HPDE6-E6E7 (cell line): Measurements from ENCODE around the gene PRICKLE4.
A peak's percentile ranks its signal among the peaks of the same experiment; 100 is the strongest.
"Not testable (repeated sequence)": the region's sequence is repeated elsewhere in the genome, so short reads cannot be mapped to it uniquely, and the experiment has no call there.

ENCODE experiments used
- DNase-seq: peaks from one replicate; pipeline ENCODE4 v3.0.0; 2011; ENCODE audit warnings: missing footprints; ENCODE audit errors: extremely low spot score

Gene PRICKLE4

DNA sequence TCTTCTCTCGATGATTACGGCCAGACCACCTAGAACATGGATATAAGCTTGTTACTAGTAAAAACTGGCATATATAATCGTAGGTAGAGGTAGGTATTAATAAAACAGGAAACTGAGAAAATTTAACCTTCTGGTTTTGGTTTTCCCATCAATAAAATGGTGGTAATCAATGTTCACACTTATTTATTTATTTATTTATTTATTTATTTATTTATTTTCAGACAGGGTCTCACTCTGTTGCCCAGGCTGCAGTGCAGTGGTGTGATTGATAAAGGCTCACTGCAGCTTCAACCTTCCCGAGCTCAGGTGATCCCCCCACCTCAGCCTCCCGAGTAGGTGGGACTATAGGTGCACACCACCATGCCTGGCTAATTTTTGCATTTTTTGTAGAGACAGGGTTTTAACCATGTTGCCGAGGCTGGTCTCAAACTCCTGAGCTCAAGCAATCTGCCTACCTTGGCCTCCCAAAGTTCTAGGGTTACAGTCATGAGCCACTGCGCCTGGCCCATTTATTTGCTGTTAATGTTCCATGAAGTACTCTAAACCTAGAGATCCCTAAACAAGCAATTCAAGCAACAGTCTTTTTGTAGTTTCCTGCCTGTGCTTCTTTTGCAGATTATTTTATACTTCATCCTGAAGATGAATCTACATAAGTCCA lies 18.4 kb downstream of the PRICKLE4 start:
- no peak for DNase-seq

DNA sequence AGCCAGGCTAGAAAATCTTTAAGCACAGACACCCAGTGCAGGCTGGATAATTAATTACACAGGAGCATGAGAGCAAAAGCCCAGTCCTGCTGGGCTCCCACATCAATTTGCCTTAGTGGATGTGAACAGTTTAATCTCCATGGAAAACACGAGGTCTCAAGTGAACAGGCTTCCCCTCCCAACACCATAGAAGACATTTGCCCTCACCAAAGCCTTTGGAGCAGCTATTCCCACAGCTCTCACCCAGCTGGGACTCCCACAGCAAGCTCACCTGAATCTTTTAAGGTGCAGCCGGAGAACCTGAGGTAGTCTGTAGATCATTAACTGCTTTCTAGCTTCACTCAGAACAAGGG lies 19.0 kb downstream of the PRICKLE4 start:
- DNase-seq = no peak

DNA sequence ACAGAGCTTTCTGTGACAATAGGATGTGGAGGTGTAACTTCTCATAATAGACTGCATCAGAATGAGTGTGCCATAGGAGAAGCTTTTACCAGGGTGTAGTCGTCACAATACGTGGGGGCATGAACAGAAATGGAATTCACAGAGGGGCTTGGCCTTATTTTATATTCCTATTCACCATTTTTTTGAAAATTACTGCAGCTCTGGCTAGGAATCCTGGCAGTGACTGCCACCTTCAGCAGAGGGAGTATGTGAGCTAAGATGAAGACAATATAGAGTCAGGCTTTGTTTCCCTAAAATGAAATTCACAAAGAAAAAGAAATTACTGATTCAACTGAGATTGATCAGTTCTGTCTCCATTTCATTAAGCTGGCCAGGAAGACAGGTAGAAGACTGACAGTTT lies 20.8 kb downstream of the PRICKLE4 start:
- no peak for DNase-seq

DNA sequence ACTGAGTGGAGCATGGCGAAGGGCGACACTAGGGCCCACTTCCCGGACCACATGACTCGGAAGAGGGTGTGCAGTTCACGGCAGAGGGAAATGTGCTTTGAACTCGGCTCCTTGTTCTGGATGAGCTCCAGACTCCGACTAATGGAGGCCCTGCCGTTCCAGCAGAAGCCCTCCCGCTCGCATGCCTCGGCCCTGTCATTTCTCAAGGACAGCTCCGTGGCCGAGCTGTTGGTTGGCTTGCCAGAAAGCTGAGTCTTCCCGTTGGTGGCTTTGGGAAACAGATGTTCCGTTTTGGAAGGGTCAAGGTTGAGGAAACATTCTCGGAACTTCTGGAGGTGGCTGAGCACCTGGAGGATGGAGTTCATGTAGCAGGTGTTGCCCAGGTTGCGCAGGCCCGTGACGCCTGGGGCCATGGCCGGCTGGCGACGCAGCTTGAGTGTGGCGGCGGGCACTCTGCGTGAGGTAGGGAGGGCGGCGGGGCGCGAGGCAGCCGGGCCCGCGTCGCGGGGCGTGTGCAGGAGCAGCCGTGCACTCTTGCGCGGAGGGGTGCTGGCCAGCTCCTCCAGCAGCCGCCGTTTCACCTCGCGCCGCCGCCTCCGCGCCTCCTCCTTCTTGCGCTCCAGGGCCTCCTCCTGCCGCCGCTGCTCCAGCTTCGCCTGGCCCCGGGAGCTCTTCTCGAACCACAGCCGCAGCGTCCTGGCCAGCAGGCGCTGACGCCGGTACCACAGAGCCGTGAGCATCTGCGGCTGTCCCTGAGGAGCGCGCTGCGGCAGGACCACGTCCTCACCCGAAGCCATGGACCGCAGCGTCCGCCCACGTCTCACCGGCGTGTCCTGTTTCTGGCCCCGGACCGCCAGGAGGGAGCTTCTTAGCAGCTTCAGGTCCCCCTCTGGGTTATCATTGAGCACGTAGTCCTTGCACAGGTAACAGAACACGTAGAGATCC lies 25.5 kb downstream of the PRICKLE4 start:
- DNase-seq = no peak

DNA sequence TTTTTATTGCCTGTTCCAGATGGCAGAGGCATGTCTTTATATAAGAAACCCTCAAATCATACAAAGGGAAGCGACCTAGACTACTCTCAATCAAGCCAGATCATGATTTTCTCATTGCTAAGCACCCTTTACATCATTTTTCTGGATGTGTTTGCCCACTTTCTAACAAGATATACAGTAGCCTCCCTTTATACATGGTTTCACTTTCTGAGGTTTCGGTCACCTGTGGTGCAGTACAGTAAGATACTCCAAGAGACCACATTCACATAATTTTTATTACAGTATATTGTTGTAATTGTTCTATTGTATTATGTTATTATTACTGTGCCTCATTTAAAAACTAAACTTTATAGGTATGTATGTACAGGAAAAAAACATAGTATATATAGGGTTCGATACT lies 30.5 kb downstream of the PRICKLE4 start:
- DNase-seq = no peak

DNA sequence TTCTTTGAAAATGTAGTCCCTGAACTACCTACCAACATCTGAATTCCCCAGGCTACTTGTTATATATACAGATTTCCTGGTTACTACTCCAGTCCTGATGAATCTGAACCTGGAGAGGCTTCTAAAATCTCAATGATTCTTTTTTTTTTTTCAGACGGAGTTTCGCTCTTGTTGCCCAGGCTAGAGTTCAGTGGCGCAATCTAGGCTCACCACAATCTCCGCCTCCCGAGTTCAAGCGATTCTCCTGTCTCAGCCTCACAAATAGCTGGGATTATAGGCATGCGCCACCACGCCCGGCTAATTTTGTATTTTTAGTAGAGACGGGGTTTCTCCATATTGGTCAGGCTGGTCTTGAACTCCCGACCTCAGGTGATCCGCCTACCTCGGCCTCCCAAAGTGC lies 31.4 kb downstream of the PRICKLE4 start:
- not testable (repeated sequence) for DNase-seq

DNA sequence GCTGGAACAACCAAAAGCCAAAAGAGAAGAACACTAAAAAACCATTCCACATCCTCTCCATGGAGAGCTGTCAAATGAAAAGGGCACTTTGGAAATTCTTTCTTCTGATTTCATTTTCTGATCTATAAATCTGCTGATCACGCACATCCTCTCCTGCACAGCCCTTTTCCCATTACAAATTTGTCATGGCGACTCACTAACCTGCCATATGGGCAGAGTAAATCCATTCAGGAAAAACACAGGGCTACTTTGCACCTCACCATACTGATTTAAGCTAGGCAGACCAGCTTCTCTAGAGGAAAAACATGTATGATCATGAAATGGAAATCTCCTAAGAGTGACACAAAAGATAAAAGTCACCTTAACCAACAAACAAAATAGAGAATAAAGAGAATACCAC lies 32.9 kb downstream of the PRICKLE4 start:
- DNase-seq = no peak

DNA sequence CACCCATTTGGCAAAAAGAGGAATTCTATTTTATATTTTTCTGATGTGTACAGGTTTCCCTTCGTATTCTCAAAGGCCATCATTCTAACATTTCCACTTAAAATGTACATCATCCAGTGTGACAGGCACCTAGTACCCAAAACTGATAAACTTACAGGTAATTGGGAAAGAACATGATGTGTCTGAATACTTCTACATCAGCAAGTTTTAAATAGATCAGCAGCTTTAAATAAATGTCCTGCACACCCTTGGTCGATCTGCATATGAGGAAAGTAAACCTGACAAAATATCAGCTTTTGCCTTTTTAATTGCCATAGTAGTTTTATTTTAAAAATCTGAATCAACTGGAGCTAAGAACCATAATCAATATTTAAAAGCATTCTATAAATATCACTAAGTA lies 33.4 kb downstream of the PRICKLE4 start:
- DNase-seq = no peak

DNA sequence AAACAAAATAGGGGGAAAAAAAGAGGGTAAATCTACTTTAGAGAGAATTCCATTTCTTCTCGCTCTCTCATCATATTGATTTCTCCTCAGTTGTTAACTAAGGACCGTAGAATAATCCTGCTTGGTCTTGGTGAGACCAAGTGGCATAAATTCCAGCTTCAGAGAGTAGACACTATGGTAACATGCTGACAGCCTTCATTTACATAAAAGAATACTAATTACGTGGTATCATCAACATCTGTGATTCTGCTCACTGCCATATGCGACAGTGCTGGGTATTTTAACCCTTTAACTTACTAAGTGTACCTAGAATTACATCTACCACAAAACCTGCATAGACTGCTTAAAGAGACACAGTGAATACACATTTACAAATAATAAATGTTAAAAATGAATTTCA lies 34.0 kb downstream of the PRICKLE4 start:
- no peak for DNase-seq

DNA sequence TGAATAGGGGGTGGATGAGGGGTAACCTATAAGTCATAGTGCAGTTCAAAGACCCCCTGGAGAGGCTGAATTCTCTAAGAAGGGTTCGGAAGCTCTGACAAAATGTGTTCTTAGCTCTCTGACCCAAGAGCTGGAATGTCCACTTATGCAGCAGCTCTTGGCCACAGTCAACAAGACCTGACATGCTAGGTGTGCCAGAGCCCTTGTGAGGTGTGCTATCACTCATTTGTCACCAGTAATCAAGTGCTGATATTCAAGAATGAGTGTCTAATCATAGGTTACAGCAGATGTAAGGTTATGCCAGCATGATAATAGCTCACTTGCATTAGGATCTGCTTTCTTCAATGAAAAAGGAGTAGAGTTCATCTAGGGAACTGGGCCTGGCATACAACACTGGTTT lies 35.0 kb downstream of the PRICKLE4 start:
- DNase-seq = no peak

DNA sequence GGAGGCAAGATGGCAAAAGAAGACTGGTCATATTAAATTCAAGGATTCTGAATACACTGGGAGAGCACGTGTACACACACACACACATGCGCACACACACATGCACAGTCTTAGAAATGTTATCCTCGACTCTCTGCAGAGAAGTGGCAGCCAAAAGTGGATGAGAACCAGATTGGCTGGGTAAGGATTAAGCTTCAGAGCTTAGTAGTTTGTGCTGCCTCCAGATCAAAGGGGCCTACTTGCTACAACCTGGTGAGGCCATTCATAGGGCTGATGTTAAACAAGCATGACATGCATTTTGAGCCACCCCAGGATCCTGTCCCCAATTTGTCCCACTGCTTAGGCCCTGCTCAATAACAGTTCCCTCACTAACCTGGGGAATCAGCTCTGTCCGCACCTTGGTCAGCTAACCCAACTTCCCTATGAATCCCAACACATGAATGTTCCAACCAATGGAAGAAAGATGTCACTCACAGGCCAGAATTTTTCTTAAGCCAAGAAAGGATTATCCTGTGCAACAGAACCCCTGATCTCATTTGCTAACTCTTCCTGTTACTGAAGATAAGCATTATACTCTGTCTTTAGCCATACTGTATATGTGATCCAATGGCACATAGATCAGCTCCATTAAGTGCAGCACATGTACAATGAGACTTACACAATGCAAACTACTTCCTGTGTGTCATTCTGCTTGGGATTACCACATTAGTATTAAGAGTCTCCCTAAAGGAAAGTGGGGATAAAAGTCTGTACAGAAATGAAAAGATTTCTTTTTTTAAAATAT lies 37.9 kb downstream of the PRICKLE4 start:
- DNase-seq = no peak

DNA sequence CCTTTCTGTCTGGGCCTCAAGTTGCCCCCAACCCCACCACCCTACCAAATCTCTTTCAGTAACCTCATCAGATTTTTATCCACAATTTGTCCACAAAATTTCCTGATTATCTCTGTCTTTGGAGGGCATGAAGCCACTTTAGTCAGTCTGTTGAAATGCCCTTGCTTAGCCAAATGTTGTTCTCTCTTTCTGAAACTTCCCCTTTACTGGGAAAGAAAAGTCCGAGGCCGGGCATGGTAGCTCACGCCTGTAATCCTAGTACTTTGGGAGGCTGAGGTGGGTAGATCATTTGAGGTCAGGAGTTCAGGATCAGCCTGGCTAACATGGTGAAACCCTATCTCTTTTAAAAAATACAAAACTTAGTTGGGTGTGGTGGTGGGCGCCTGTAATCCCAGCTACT lies 40.7 kb downstream of the PRICKLE4 start:
- no peak for DNase-seq

DNA sequence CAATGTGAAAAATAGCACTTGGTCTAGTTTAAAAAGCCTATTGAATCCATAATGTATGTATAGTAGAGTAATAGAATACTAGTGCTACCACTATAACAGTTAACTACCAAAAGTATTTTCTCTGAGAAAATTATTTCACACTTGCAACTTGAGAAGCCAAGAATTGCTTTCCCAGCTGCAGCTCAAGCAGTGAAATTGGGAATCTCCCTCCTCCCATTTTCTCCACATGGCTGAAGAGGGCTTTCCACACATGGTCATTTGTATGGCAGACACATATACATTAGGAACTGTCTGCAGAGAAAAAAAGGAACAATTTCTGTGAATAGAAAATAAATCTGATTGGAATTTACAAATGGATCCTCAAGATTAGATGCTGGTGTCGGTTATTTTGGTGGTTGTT lies 41.4 kb downstream of the PRICKLE4 start:
- DNase-seq = no peak

DNA sequence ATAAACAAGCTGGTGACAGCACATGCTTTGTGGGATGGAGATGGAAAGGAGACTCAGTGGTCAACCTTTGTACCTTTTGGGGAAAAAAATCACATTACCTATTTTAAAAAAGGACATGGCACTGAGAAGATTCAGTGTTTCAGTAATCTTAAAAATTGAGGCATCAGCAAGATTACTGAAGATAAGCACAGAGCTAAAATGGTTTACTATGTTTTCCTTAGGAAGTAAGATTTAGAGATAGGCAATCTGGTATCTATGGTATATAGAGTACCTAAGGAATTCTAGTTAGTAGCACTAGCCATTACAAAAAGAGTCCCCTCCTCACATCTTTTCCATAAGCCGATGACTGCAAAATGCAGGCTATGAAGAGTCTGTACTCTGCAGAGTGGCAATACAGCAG lies 42.6 kb downstream of the PRICKLE4 start:
- DNase-seq = no peak

DNA sequence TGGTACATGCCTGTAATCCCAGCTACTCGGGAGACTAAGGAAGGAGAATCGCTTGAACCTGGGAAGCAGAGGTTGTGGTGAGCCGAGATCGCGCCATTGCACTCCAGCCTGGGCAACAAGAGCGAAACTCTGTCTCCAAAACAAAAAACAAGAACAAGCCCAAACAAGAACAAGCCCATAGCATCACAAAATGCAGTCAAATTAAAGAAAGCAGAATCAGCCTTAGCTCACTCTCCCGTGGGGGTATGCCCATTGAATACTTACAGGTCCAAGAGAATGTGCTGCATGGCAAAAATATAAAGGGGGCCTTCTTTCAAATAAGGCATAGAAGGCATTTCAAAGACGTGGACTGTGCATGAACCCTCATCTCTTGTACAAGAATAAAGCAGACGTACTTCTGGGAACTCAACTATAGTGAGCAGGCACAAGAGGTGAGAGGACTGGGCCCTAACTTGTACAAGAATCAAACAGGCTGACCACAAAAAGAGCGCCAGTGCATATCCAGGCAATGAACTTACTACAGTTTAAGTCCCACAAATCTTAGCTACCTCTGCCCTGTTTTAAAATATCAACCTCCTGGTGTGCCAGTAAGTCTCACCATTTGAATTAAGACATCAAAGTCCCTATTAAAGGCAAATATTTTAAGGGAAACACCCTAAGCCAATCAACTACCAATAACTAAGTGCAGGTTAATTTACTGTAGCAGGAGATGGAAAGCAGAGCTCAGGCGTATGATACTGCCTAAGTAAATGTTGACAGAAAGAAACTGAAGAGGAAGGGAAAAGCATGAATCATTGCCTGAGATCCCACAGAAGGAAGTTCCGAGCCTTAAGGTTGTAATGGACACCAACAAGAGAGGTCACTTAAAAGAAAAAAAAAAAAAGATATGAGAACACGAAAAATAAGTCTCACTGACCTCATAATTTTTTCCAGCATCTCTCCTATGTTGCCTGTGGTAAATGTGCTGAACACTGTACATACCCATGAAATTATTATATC lies 44.3 kb downstream of the PRICKLE4 start:
- DNase-seq = peak; percentile 82

DNA sequence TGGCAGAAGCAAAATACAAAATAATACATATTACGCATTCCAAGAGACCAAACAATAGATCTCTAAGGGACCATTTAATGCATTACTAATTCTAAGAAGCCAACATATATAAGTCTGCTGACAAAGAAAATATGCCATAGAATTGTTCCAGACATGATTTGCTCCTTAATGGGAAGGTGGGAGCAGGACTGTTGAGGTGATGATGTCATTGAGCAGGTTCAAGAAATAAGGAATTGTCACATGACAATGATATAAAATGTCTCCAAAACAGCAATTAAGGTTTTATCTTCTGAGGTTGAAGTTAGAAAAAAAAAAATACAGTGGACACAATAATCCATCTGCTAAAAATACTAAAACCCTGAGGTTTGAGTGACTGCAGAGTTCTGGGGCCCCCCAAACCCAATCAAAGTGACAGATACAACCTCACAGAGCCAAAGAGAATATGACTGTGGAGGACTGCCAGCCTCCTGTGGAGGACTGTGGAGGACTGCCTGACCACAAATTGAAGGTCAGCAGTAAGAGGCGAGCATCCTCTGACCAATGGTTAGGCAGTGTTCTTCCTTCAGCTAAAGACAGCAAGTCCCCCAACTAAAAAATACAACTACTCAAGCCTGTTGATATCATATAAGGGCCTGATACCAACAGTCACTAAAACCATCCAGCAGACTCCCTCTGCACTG lies 45.9 kb downstream of the PRICKLE4 start:
- DNase-seq = no peak

DNA sequence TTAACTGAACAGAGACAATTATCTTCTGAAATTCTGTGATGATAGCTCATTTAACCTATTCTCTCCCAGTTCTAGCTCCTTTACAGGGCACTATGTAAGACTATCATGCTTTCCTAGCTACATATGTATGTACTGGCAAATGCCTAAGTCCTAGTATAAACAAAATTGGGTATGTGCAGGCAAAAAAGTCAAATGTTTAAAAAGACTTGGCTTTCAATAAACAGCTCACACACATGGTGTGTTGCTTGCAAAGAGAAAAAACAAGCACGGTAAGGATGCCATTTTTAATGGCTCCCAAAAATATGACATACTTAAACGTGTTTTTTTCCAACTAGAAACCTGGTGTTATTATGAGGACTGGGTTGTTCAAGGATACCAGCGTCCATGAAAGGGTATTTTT lies 51.7 kb downstream of the PRICKLE4 start:
- no peak for DNase-seq

DNA sequence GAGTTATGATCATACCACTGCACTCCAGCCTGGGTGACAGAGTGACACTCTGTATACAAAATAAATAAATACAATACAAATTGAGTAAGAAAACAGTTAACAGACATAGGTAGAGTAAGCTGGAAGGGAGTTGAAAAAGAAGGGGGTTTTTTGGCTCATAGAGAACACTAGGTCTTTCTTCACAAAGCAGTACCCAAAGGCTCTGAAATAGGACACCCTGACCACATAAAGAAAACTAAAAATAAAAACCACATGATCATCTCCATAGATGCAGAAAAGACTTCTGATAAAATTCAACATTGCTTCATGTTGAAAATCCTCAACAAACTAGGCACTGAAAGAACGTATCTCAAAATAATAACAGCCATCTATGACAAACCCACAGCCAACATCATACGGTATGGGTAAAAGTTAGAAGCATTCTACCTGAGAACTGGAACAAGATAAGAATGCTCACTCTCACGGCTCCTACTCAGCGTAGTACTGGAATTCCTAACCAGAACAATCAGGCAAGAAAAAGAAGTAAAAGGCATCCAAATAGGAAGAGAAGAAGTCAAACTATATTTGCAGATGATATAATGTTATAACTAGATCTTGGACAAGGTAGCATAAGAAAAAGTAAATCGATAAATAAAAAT lies 55.6 kb downstream of the PRICKLE4 start:
- no peak for DNase-seq

DNA sequence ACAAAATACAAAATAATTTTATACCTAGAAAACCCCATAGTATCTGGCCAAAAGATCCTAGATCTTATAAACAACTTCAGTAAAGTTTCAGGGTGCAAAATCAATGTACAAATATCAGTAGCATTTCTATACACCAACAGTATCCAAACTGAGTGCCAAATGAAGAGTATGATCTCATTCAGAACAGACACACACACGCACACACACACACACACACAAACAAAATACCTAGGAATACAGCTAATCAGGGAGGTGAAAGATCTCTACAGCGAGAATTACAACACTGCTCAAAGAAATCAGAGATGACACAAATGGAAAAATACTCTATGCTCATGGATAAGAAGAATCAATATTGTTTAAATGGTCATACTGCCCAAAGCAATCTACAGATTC lies 56.1 kb downstream of the PRICKLE4 start:
- no peak for DNase-seq
